Body of pancreas (tissue), 4 donors: Measurements from ENCODE around the gene VSX1.

Source experiments
- CTCF ChIP-seq, 7 experiments: fragments of 450-650 bp in 4 of 7; fragments of 200-600 bp in 3 of 7; sonication (generic) in 3 of 7; IDR thresholded peaks; one replicate each; pipeline ENCODE4 v1.5.1; 2016 to 2019; ENCODE audit warnings: antibody characterized with exemption in 7 of 7
- POLR2A ChIP-seq, 3 donors: fragments of 450-650 bp; IDR thresholded peaks; one replicate each; pipeline ENCODE4 v1.6.1; 2016; ENCODE audit warnings: antibody characterized with exemption in 3 of 3, mild to moderate bottlenecking in 2 of 3

- TF ChIP-seq POLR2A (IDR thresholded peaks at IDR 0.05) = no peak
- TF ChIP-seq CTCF (IDR thresholded peaks at IDR 0.05) = no peak
Measured at GRCh38 chr20:25046736-25047666, 34.9 kb downstream of the VSX1 start.
